GM19351 (cell line): Measurements from ENCODE around the gene SPHKAP.
"Not testable (repeated sequence)": the region's sequence is repeated elsewhere in the genome, so short reads cannot be mapped to it uniquely, and the experiment has no call there.

Source experiments
- ATAC-seq: cut with Tn5 transposase; IDR thresholded peaks from one replicate; pipeline ENCODE4 v1.9.1; 2021; ENCODE audit warnings: mild to moderate bottlenecking, moderate library complexity; ENCODE audit not compliant: unreplicated experiment

SPHKAP gene

GRCh38 chr2:228040995-228041394 is 140.5 kb downstream of the SPHKAP start:
- ATAC-seq = no peak

- peak; percentile 93 for ATAC-seq
These were observed 141.5 kb downstream of the SPHKAP start for GRCh38 chr2:228039752-228040534.

- ATAC-seq = no peak
These were observed 142.5 kb downstream of the SPHKAP start for GRCh38 chr2:228038967-228039366.

GRCh38 chr2:228037915-228038314 is 143.6 kb downstream of the SPHKAP start:
- no peak for ATAC-seq

GRCh38 chr2:228023619-228024018 is 157.9 kb downstream of the SPHKAP start:
- ATAC-seq = no peak

- no peak for ATAC-seq
These were observed 163.2 kb downstream of the SPHKAP start for GRCh38 chr2:228018311-228018710.

GRCh38 chr2:228017784-228018183 is 163.7 kb downstream of the SPHKAP start:
- ATAC-seq = no peak

GRCh38 chr2:228016402-228016801 is 165.1 kb downstream of the SPHKAP start:
- ATAC-seq = peak; percentile 58

- no peak for ATAC-seq
These were observed 165.7 kb downstream of the SPHKAP start for GRCh38 chr2:228015741-228016140.

GRCh38 chr2:227996366-227996765 is 185.1 kb downstream of the SPHKAP start:
- no peak for ATAC-seq

GRCh38 chr2:227990937-227991336 is 190.6 kb downstream of the SPHKAP start:
- ATAC-seq = no peak

- no peak for ATAC-seq
These were observed 208.2 kb downstream of the SPHKAP start for GRCh38 chr2:227973241-227973640.

- no peak for ATAC-seq
These were observed 209.8 kb downstream of the SPHKAP start for GRCh38 chr2:227971619-227972230.

GRCh38 chr2:227960317-227960716 is 221.2 kb downstream of the SPHKAP start:
- ATAC-seq = no peak

GRCh38 chr2:227942965-227943364 is 238.5 kb downstream of the SPHKAP start:
- ATAC-seq = no peak

GRCh38 chr2:227942021-227942420 is 239.5 kb downstream of the SPHKAP start:
- peak; percentile 82 for ATAC-seq

GRCh38 chr2:227939271-227940027 is 242.0 kb downstream of the SPHKAP start:
- peak; percentile 69 for ATAC-seq

GRCh38 chr2:227936249-227936648 is 245.2 kb downstream of the SPHKAP start:
- ATAC-seq = not testable (repeated sequence)

- no peak for ATAC-seq
These were observed 247.6 kb downstream of the SPHKAP start for GRCh38 chr2:227933884-227934283.

GRCh38 chr2:227932403-227932802 is 249.1 kb downstream of the SPHKAP start:
- ATAC-seq = no peak

- no peak for ATAC-seq
These were observed 249.5 kb downstream of the SPHKAP start for GRCh38 chr2:227932001-227932400.
